Measurements from ENCODE around the gene MDM2. TPM values are rescaled to one million over a fixed set of nuclear protein-coding genes. Genes with fewer than 3 reads are reported as not detected.

The MDM2 gene
- total RNA-seq, 2 donors from 2014 or later = 191 to 225 TPM

DNA sequence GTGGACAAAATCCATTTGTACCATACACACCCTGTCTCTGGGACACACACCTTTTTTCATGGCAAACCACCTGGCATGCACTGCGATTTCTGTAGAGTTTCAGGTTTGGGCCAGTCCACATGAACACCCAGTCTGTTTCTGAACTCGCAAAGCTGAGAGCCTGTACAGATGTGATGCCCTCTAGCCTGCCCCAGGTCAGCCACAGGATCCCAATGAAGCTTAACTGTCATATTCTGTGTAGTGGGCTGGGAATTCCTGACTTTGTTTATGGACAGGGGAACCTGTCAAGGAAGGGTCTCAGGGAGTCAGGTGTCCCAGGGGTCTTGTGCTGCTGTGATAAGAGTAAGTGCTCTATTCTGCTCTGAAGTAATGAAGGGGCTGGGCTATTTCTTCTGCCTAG is 85.2 kb downstream of the MDM2 start:
- Mint-ChIP-seq H3K36me3 (ENCODE audit: insufficient read depth in 2 of 2) (no peaks in the 10 kb centered on the region), H3K4me3 (no peak overlapping the region), H3K9me3 (no peaks in the 10 kb centered on the region), H3K27me3 (ENCODE audit: low read depth) (peaks cover 13% of the 10 kb centered on the region), H3K27ac (no peak overlapping the region), H3K4me1 (ENCODE audit: low read depth) (peaks cover 48% of the 10 kb centered on the region)
- DNase-seq = no peak
- no peak for ATAC-seq (replicated peaks in 1 of 2)

- peaks cover 43% of the 10 kb centered on the region for H3K4me1 Mint-ChIP-seq (ENCODE audit: low read depth)
- DNase-seq (no peak), ATAC-seq (replicated peaks in 1 of 2) (no peak)
- H3K27ac Mint-ChIP-seq = no peak overlapping the region
- H3K27me3 Mint-ChIP-seq (ENCODE audit: low read depth) = peaks cover 13% of the 10 kb centered on the region
- no peaks in the 10 kb centered on the region for H3K36me3 Mint-ChIP-seq (ENCODE audit: insufficient read depth in 2 of 2)
- no peaks in the 10 kb centered on the region for H3K9me3 Mint-ChIP-seq
- no peak overlapping the region for H3K4me3 Mint-ChIP-seq
Measured at GRCh38 chr12:68893741-68894140, 85.8 kb downstream of the MDM2 start.

DNA sequence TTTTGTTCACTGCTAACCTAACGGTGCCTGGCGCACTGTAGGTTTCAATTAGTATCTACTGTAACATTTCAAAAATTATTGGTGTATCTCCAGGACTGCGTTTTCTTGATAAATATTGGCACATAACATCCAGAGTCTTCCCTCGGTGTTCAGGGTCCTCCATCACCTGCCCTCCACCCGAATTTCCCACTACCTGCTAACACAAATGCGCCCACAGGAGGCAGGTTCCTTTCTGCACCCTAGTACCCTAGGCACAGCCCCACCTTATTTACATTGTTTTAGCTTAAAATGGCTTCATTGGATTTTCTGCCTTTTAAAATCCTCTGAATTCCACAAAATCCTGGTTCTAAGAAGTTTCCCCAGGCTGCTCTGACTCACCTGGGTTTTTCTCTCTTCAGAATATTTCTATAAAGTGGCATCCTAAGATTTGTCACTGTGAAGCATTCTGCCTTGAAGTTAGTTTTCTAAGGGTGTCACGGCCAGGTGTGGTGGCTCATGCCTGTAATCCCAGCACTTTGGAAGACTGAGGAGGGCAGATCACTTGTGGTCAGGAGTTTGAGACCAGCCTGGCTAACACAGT is 86.4 kb downstream of the MDM2 start:
- Mint-ChIP-seq H3K36me3 (ENCODE audit: insufficient read depth in 2 of 2) (no peaks in the 10 kb centered on the region), H3K9me3 (no peaks in the 10 kb centered on the region), H3K4me1 (ENCODE audit: low read depth) (peaks cover 40% of the 10 kb centered on the region), H3K4me3 (no peak overlapping the region), H3K27me3 (ENCODE audit: low read depth) (peaks cover 13% of the 10 kb centered on the region), H3K27ac (no peak overlapping the region)
- no peak for ATAC-seq (replicated peaks in 1 of 2)
- DNase-seq = no peak

DNA sequence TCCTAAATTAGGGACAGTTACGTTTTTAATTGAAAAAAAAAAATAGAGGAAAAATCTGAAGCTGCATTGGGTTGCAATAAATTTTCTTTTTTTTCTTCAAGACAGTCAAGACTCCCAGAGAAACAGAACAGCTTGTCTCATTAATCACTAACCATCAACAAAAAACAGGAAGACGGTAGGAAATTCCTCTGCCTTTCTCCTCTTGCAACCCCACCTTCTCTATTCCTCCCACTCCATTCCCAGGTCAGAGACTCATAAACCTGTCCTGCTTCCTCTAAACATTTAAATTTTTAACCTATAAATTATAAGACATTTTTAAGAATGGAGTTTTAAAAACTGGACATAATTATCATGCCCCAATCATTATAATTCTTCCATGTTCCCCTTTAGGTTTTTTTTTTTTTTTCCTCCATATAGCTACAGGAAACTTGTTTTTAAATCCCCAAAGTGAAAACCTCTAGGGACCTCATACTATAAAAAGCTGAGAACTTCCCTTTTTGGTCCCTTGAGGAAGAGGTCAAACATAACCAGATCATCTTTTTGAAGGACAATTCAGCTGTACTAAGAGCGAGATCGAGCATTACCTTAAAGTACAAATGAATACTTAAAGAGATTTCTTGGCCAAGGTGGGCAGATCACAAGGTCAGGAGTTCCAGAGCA is 89.0 kb downstream of the MDM2 start:
- ATAC-seq (replicated peaks in 1 of 2) (no peak), DNase-seq (no peak)
- Mint-ChIP-seq H3K9me3 (no peaks in the 10 kb centered on the region), H3K27me3 (ENCODE audit: low read depth) (peaks cover 21% of the 10 kb centered on the region), H3K27ac (no peak overlapping the region), H3K4me1 (ENCODE audit: low read depth) (peaks cover 15% of the 10 kb centered on the region), H3K4me3 (no peak overlapping the region), H3K36me3 (ENCODE audit: insufficient read depth in 2 of 2) (no peaks in the 10 kb centered on the region)

- Mint-ChIP-seq H3K27ac (no peak overlapping the region), H3K36me3 (ENCODE audit: insufficient read depth in 2 of 2) (no peaks in the 10 kb centered on the region), H3K9me3 (no peaks in the 10 kb centered on the region), H3K4me1 (ENCODE audit: low read depth) (peaks cover 11% of the 10 kb centered on the region), H3K4me3 (no peak overlapping the region), H3K27me3 (ENCODE audit: low read depth) (peaks cover 23% of the 10 kb centered on the region)
- DNase-seq (no peak), ATAC-seq (replicated peaks in 1 of 2) (no peak)
Measured at GRCh38 chr12:68899251-68899771, 91.3 kb downstream of the MDM2 start.

- H3K27ac Mint-ChIP-seq = no peak overlapping the region
- ATAC-seq (replicated peaks in 1 of 2) (no peak), DNase-seq (no peak)
- H3K4me3 Mint-ChIP-seq = no peak overlapping the region
- H3K27me3 Mint-ChIP-seq (ENCODE audit: low read depth) = peaks cover 29% of the 10 kb centered on the region
- H3K4me1 Mint-ChIP-seq (ENCODE audit: low read depth) = peaks cover 19% of the 10 kb centered on the region
- H3K9me3 Mint-ChIP-seq = no peaks in the 10 kb centered on the region
- no peaks in the 10 kb centered on the region for H3K36me3 Mint-ChIP-seq (ENCODE audit: insufficient read depth in 2 of 2)
Measured at GRCh38 chr12:68900241-68900640, 92.3 kb downstream of the MDM2 start.

Other genes starting within 250 kb of the MDM2 start
- 100 to 1,000 TPM; 162 to 209 TPM for gene RAP1B, start 197.3 kb upstream of the MDM2 start, total RNA-seq
- gene NUP107, start 121.2 kb upstream of the MDM2 start, total RNA-seq = 100 to 1,000 TPM; 100 to 108 TPM
- 1 to 10 TPM; 5.6 to 6.8 TPM for gene SLC35E3, start 62.0 kb upstream of the MDM2 start, total RNA-seq
- 10 to 100 TPM in 1 of 2 donors, 1 to 10 TPM in 1; 8.4 to 17.7 TPM for gene CPM, start 125.0 kb downstream of the MDM2 start, total RNA-seq

All from activated T-cell treated with anti-CD3 and anti-CD28 coated beads, Interleukin-2, amount 50 U/mL, for 72 hours (primary cell).